Measurements from ENCODE around the gene GSTA3.

DNA sequence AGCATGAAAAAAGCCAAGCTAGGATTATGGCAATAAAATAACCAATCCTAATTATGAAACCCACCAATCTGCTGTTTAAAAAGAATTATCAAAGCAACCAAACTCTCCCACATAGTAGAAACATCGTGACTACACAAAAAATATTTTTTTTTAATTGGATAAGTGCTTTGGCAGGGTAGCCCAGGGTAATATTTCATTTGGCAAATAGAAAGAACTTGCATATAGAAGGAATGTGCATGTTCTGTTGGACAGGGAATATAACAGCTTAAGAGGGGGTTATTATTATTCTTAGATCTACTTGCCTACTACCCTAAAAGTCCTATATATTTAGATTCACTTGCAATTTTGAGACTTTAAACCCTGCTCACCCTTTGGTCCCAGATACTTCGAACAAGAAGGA lies 972 bp downstream of the GSTA3 start:
- TF ChIP-seq, protein P1, sequence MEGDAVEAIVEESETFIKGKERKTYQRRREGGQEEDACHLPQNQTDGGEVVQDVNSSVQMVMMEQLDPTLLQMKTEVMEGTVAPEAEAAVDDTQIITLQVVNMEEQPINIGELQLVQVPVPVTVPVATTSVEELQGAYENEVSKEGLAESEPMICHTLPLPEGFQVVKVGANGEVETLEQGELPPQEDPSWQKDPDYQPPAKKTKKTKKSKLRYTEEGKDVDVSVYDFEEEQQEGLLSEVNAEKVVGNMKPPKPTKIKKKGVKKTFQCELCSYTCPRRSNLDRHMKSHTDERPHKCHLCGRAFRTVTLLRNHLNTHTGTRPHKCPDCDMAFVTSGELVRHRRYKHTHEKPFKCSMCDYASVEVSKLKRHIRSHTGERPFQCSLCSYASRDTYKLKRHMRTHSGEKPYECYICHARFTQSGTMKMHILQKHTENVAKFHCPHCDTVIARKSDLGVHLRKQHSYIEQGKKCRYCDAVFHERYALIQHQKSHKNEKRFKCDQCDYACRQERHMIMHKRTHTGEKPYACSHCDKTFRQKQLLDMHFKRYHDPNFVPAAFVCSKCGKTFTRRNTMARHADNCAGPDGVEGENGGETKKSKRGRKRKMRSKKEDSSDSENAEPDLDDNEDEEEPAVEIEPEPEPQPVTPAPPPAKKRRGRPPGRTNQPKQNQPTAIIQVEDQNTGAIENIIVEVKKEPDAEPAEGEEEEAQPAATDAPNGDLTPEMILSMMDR (IDR thresholded peaks at IDR 0.05): no peak
- TF ChIP-seq EP300 (IDR thresholded peaks at IDR 0.05; ENCODE audit: borderline replicate concordance in 1 of 2, low read depth in 1 of 2, low read length in 1 of 2): no peak
- TF ChIP-seq, protein P2, sequence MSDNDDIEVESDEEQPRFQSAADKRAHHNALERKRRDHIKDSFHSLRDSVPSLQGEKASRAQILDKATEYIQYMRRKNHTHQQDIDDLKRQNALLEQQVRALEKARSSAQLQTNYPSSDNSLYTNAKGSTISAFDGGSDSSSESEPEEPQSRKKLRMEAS (IDR thresholded peaks at IDR 0.05; ENCODE audit: low read depth): no peak
- TF ChIP-seq POLR2AphosphoS5 (IDR thresholded peaks at IDR 0.05; ENCODE audit: low read depth, low read length): no peak
- TF ChIP-seq, protein P3, sequence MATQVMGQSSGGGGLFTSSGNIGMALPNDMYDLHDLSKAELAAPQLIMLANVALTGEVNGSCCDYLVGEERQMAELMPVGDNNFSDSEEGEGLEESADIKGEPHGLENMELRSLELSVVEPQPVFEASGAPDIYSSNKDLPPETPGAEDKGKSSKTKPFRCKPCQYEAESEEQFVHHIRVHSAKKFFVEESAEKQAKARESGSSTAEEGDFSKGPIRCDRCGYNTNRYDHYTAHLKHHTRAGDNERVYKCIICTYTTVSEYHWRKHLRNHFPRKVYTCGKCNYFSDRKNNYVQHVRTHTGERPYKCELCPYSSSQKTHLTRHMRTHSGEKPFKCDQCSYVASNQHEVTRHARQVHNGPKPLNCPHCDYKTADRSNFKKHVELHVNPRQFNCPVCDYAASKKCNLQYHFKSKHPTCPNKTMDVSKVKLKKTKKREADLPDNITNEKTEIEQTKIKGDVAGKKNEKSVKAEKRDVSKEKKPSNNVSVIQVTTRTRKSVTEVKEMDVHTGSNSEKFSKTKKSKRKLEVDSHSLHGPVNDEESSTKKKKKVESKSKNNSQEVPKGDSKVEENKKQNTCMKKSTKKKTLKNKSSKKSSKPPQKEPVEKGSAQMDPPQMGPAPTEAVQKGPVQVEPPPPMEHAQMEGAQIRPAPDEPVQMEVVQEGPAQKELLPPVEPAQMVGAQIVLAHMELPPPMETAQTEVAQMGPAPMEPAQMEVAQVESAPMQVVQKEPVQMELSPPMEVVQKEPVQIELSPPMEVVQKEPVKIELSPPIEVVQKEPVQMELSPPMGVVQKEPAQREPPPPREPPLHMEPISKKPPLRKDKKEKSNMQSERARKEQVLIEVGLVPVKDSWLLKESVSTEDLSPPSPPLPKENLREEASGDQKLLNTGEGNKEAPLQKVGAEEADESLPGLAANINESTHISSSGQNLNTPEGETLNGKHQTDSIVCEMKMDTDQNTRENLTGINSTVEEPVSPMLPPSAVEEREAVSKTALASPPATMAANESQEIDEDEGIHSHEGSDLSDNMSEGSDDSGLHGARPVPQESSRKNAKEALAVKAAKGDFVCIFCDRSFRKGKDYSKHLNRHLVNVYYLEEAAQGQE (IDR thresholded peaks at IDR 0.05; ENCODE audit: low read depth, low read length): no peak
- no peak for TF ChIP-seq GATA2 (CRISPR knock-in tag; IDR thresholded peaks at IDR 0.05)
- no peak for TF ChIP-seq JUND (IDR thresholded peaks at IDR 0.05)
- TF ChIP-seq CHD2 (IDR thresholded peaks at IDR 0.05; ENCODE audit: low read length, partially characterized antibody): no peak
- no peak for TF ChIP-seq GABPA (IDR thresholded peaks at IDR 0.05; ENCODE audit: low read depth)

Measured in SK-N-SH (cell line).